ENCODE results near the gene ARRDC4. TPM values are rescaled to one million over a fixed set of nuclear protein-coding genes. Genes with fewer than 3 reads are reported as not detected.

The ARRDC4 gene
- total and polyA plus RNA-seq, 4 experiments from 2014 or later, result 0.76 to 1.5 (median 0.83) TPM

DNA sequence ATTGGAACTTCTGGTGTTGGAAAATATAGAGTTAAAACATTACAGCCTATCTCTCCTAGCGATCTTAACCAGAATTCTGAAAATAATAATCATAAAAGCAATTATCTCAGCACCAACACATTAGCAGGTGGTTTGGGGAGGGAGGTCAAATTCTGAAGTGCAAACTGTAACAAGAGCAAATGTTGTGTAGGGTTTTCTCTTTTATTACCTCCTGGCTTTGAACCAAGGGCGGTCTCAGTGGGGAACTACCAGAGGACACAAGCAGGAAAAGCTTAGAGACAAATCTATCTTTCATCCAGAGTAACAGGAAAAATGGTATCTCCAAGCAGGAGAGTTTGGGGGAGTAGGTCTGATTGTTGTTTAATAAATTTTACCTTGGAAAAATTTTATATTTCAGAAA, 5.5 kb upstream of the ARRDC4 start:
- no peaks in the 10 kb centered on the region for H3K27me3 ChIP-seq (ENCODE audit: insufficient read depth, low read length)
- no peak overlapping the region for H3K4me3 ChIP-seq (ENCODE audit: low read length in 2 of 2)
- Mint-ChIP-seq H3K4me3 (no peak overlapping the region), H3K36me3 (no peaks in the 10 kb centered on the region), H3K27ac (no peak overlapping the region), H3K27me3 (peaks cover 0 to 3% of the 10 kb centered on the region in 2 donors), H3K9me3 (peaks cover 0 to 12% (median 3%) of the 10 kb centered on the region in 8 donors), H3K4me1 (peaks cover 4 to 8% (median 7%) of the 10 kb centered on the region in 4 donors)
- H3K36me3 ChIP-seq (ENCODE audit: insufficient read depth, low read length), result no peaks in the 10 kb centered on the region
- POLR2A ChIA-PET (ENCODE audit: partially characterized antibody), result no interaction called here
- H3K9me3 ChIP-seq (ENCODE audit: control insufficient read depth in 1 of 2, low read length in 2 of 2), result no peaks in the 10 kb centered on the region
- intact Hi-C loops (cut with micrococcal nuclease), result no loop called here
- DNase-seq, result no peak
- H3K4me1 ChIP-seq (ENCODE audit: insufficient read depth, low read length), result no peaks in the 10 kb centered on the region
- no peak overlapping the region for H3K27ac ChIP-seq (ENCODE audit: low read depth, low read length)
- CTCF ChIA-PET (ENCODE audit: partially characterized antibody), result no interaction called here

DNA sequence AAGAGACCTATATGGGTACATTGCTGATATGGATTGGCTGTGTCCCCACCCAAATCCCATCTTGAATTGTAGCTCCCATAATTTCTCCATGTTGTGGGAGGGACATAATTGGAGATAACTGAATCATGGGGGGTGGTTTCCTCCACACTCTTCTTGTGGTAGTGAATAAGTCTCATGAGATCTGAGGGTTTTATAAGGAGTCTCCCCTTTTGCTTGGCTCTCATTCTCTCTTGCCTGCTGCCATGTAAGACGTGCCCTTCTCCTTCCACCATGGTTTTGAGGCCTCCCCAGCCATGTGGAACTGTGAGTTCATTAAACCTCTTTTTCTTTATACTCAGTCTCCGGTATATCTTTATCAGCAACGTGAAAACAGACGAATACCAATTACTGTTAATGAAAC, 5.0 kb upstream of the ARRDC4 start:
- H3K4me3 Mint-ChIP-seq, result peak overlapping the region in 1 of 8 donors; percentile 46
- ChIA-PET CTCF (ENCODE audit: partially characterized antibody) (no interaction called here), POLR2A (ENCODE audit: partially characterized antibody) (no interaction called here)

GRCh38 chr15:97959724-97960363, 659 bp upstream of the ARRDC4 start:
- intact Hi-C loops (cut with micrococcal nuclease), result no loop called here
- POLR2A ChIA-PET (ENCODE audit: partially characterized antibody), result interaction anchor here (0.6 kb wide), 2 partner anchors 10 to 938 kb away, joined by 3 to 4 read pairs; no protein-coding TSS in a partner anchor
- no peaks in the 10 kb centered on the region for H3K36me3 Mint-ChIP-seq

More for the DNA sequence above, 5.0 kb upstream of the ARRDC4 start:
- no peak overlapping the region for H3K27ac Mint-ChIP-seq
- no peaks in the 10 kb centered on the region for H3K4me1 ChIP-seq (ENCODE audit: insufficient read depth, low read length)
- no peak for DNase-seq
- H3K36me3 ChIP-seq (ENCODE audit: insufficient read depth, low read length), result no peaks in the 10 kb centered on the region
- intact Hi-C loops (cut with micrococcal nuclease), result no loop called here
- H3K27me3 ChIP-seq (ENCODE audit: insufficient read depth, low read length), result no peaks in the 10 kb centered on the region
- no peak overlapping the region for H3K27ac ChIP-seq (ENCODE audit: low read depth, low read length)
- H3K9me3 Mint-ChIP-seq, result peaks cover 2 to 12% (median 3%) of the 10 kb centered on the region in 8 donors
- H3K27me3 Mint-ChIP-seq, result peaks cover 0 to 5% of the 10 kb centered on the region in 2 donors
- H3K4me1 Mint-ChIP-seq, result peaks cover 5 to 12% (median 10%) of the 10 kb centered on the region in 4 donors
- H3K9me3 ChIP-seq (ENCODE audit: control insufficient read depth in 1 of 2, low read length in 2 of 2), result no peaks in the 10 kb centered on the region
- H3K4me3 ChIP-seq (ENCODE audit: low read length in 2 of 2), result no peak overlapping the region
- H3K36me3 Mint-ChIP-seq, result no peaks in the 10 kb centered on the region

GRCh38 chr15:97961067-97961954, 808 bp downstream of the ARRDC4 start:
- H3K9me3 Mint-ChIP-seq, result peaks cover 0 to 8% (median under 1%) of the 10 kb centered on the region in 8 donors
- H3K27me3 ChIP-seq (ENCODE audit: insufficient read depth, low read length), result no peaks in the 10 kb centered on the region
- peak overlapping the region in 1 of 2 donors; percentile 29 for H3K4me3 ChIP-seq (ENCODE audit: low read length in 2 of 2)
- peak overlapping the region in 5 of 7 donors; percentile 9 to 84 (median 74) for H3K27ac Mint-ChIP-seq
- peaks cover 4 to 5% of the 10 kb centered on the region in 2 donors for H3K27me3 Mint-ChIP-seq
- H3K4me1 Mint-ChIP-seq, result peaks cover 7 to 32% (median 15%) of the 10 kb centered on the region in 4 donors
- H3K4me3 Mint-ChIP-seq, result peak overlapping the region; percentile 63 to 82 (median 75)
- DNase-seq, result peak in 2 of 5 donors; percentile 5 to 16
- H3K9me3 ChIP-seq (ENCODE audit: control insufficient read depth in 1 of 2, low read length in 2 of 2), result no peaks in the 10 kb centered on the region
- CTCF ChIA-PET (ENCODE audit: partially characterized antibody), result no interaction called here
- H3K36me3 ChIP-seq (ENCODE audit: insufficient read depth, low read length), result no peaks in the 10 kb centered on the region
- POLR2A ChIA-PET (ENCODE audit: partially characterized antibody), result no interaction called here
- H3K4me1 ChIP-seq (ENCODE audit: insufficient read depth, low read length), result no peaks in the 10 kb centered on the region
- intact Hi-C loops (cut with micrococcal nuclease), result no loop called here
- H3K36me3 Mint-ChIP-seq, result no peaks in the 10 kb centered on the region
- H3K27ac ChIP-seq (ENCODE audit: low read depth, low read length), result peak overlapping the region; percentile 54

More at GRCh38 chr15:97959724-97960363, 659 bp upstream of the ARRDC4 start:
- H3K4me3 Mint-ChIP-seq, result peak overlapping the region; percentile 76 to 91 (median 84)
- peaks cover 2 to 12% (median 3%) of the 10 kb centered on the region in 8 donors for H3K9me3 Mint-ChIP-seq
- Histone ChIP-seq H3K9me3 (ENCODE audit: control insufficient read depth in 1 of 2, low read length in 2 of 2) (no peaks in the 10 kb centered on the region), H3K27me3 (ENCODE audit: insufficient read depth, low read length) (no peaks in the 10 kb centered on the region), H3K27ac (ENCODE audit: low read depth, low read length) (peak overlapping the region; percentile 29), H3K36me3 (ENCODE audit: insufficient read depth, low read length) (no peaks in the 10 kb centered on the region), H3K4me1 (ENCODE audit: insufficient read depth, low read length) (no peaks in the 10 kb centered on the region), H3K4me3 (ENCODE audit: low read length in 2 of 2) (no peak overlapping the region)
- CTCF ChIA-PET (ENCODE audit: partially characterized antibody), result no interaction called here
- no peak for DNase-seq
- peaks cover 4 to 5% of the 10 kb centered on the region in 2 donors for H3K27me3 Mint-ChIP-seq
- peak overlapping the region; percentile 87 to 96 (median 93) for H3K27ac Mint-ChIP-seq
- peaks cover 7 to 32% (median 15%) of the 10 kb centered on the region in 4 donors for H3K4me1 Mint-ChIP-seq

- no peaks in the 10 kb centered on the region for H3K36me3 Mint-ChIP-seq
These were observed 1.8 kb downstream of the ARRDC4 start for GRCh38 chr15:97962263-97962662.

GRCh38 chr15:97963779-97964178, 3.3 kb downstream of the ARRDC4 start:
- H3K4me1 Mint-ChIP-seq, result peaks cover 7 to 32% (median 15%) of the 10 kb centered on the region in 4 donors
- H3K9me3 Mint-ChIP-seq, result peaks cover 0 to 6% (median under 1%) of the 10 kb centered on the region in 8 donors
- intact Hi-C loops (cut with micrococcal nuclease), result no loop called here
- no peak overlapping the region for H3K27ac Mint-ChIP-seq
- Histone ChIP-seq H3K36me3 (ENCODE audit: insufficient read depth, low read length) (no peaks in the 10 kb centered on the region), H3K9me3 (ENCODE audit: control insufficient read depth in 1 of 2, low read length in 2 of 2) (no peaks in the 10 kb centered on the region), H3K4me3 (ENCODE audit: low read length in 2 of 2) (no peak overlapping the region), H3K4me1 (ENCODE audit: insufficient read depth, low read length) (no peaks in the 10 kb centered on the region), H3K27ac (ENCODE audit: low read depth, low read length) (no peak overlapping the region), H3K27me3 (ENCODE audit: insufficient read depth, low read length) (no peaks in the 10 kb centered on the region)
- ChIA-PET CTCF (ENCODE audit: partially characterized antibody) (no interaction called here), POLR2A (ENCODE audit: partially characterized antibody) (no interaction called here)
- H3K27me3 Mint-ChIP-seq, result peaks cover 4 to 5% of the 10 kb centered on the region in 2 donors
- peaks cover 0 to 1% of the 10 kb centered on the region in 2 donors for H3K36me3 Mint-ChIP-seq
- no peak overlapping the region for H3K4me3 Mint-ChIP-seq
- no peak for DNase-seq

More at GRCh38 chr15:97962263-97962662, 1.8 kb downstream of the ARRDC4 start:
- peak overlapping the region in 6 of 8 donors; percentile 18 to 82 (median 54) for H3K4me3 Mint-ChIP-seq
- H3K9me3 Mint-ChIP-seq, result peaks cover 0 to 6% (median under 1%) of the 10 kb centered on the region in 8 donors
- H3K27ac Mint-ChIP-seq, result peak overlapping the region in 1 of 7 donors; percentile 70
- no peaks in the 10 kb centered on the region for H3K36me3 ChIP-seq (ENCODE audit: insufficient read depth, low read length)
- no peak overlapping the region for H3K27ac ChIP-seq (ENCODE audit: low read depth, low read length)
- no peaks in the 10 kb centered on the region for H3K27me3 ChIP-seq (ENCODE audit: insufficient read depth, low read length)
- no peaks in the 10 kb centered on the region for H3K4me1 ChIP-seq (ENCODE audit: insufficient read depth, low read length)
- ChIA-PET CTCF (ENCODE audit: partially characterized antibody) (no interaction called here), POLR2A (ENCODE audit: partially characterized antibody) (no interaction called here)
- intact Hi-C loops (cut with micrococcal nuclease), result no loop called here
- no peaks in the 10 kb centered on the region for H3K9me3 ChIP-seq (ENCODE audit: control insufficient read depth in 1 of 2, low read length in 2 of 2)
- peaks cover 4 to 5% of the 10 kb centered on the region in 2 donors for H3K27me3 Mint-ChIP-seq
- H3K4me1 Mint-ChIP-seq, result peaks cover 7 to 32% (median 15%) of the 10 kb centered on the region in 4 donors
- DNase-seq, result no peak
- no peak overlapping the region for H3K4me3 ChIP-seq (ENCODE audit: low read length in 2 of 2)

DNA sequence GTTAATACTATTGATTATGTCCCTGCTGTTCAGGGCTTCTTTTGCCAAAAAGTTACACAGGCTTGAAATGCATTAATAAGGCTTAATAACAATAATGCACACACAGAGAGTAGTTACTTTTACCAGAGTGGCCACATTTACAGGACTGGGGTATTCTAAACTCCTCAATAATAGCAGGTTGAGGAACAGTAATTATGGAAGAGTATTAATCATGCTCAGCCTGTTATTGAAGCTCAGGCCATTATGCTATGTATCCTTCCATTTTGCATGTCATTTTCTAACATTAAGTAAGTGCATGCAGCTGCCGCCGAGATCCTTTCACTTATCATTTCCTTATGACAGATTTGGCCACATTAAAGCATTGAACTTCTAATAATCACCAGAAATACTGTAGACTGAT, 5.7 kb downstream of the ARRDC4 start:
- Mint-ChIP-seq H3K27me3 (peaks cover 0 to 4% of the 10 kb centered on the region in 2 donors), H3K27ac (no peak overlapping the region), H3K4me3 (no peak overlapping the region), H3K4me1 (peaks cover 2 to 20% (median 5%) of the 10 kb centered on the region in 4 donors), H3K9me3 (peaks cover 0 to 6% (median 0%) of the 10 kb centered on the region in 8 donors), H3K36me3 (peaks cover 3 to 5% of the 10 kb centered on the region in 2 donors)
- intact Hi-C loops (cut with micrococcal nuclease), result no loop called here
- Histone ChIP-seq H3K27me3 (ENCODE audit: insufficient read depth, low read length) (no peaks in the 10 kb centered on the region), H3K27ac (ENCODE audit: low read depth, low read length) (no peak overlapping the region), H3K36me3 (ENCODE audit: insufficient read depth, low read length) (peaks cover 4% of the 10 kb centered on the region), H3K4me1 (ENCODE audit: insufficient read depth, low read length) (no peaks in the 10 kb centered on the region), H3K4me3 (ENCODE audit: low read length in 2 of 2) (no peak overlapping the region), H3K9me3 (ENCODE audit: control insufficient read depth in 1 of 2, low read length in 2 of 2) (no peaks in the 10 kb centered on the region)
- POLR2A ChIA-PET (ENCODE audit: partially characterized antibody), result no interaction called here
- DNase-seq, result no peak
- CTCF ChIA-PET (ENCODE audit: partially characterized antibody), result no interaction called here

All from CD4-positive, alpha-beta memory T cell (primary cell).